GOT3 (cell line): ENCODE data around the gene IQCB1.
"Not testable (repeated sequence)": the region's sequence is repeated elsewhere in the genome, so short reads cannot be mapped to it uniquely, and the experiment has no call there.

Source experiments
- DNase-seq: peaks from one replicate; lab custom pipeline; 2025; ENCODE audit warnings: mixed read lengths; lab: John Stamatoyannopoulos, UW

Gene IQCB1

DNA sequence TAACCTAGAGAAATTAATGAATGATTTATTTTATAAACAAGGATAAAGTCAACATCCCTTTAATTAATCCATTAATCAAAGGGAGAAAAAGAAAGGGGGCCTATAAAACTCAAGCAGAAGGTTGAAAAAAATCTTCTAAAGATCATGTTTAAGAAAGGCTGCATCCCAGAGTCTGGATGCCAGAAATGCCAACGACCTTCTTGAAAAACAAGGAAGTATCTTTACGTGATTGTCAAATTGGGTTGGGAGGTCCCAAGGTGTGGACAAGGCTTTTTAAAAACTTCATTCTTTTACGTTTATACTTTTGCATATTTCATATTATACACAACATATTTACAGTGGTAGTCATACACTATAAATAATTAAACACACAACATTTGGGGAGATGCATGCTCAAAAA lies 86.9 kb downstream of the IQCB1 start:
- DNase-seq, result no peak

GRCh38 chr3:121743106-121743505 lies 91.8 kb downstream of the IQCB1 start:
- DNase-seq, result not testable (repeated sequence)

DNA sequence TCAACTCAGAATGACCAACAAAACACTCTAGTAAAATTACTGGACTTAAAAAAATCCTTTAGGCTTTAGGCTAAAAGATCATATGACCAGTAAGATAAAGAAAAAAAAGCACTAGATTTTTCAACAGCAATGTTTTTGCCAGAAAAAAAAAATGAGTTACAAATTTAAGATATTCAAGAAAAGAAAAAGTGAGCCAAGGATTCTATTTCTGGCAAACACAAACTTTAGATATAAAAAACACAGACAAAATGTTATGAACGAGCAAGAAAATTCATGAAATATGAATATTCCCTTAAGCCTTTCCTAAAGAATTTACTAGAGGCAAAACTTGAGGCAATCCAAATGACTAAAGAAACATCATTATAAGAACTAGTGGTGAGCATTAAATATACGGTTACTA lies 94.0 kb downstream of the IQCB1 start:
- DNase-seq, result no peak

- no peak for DNase-seq
Observed at GRCh38 chr3:121739902-121740301, 95.0 kb downstream of the IQCB1 start.

DNA sequence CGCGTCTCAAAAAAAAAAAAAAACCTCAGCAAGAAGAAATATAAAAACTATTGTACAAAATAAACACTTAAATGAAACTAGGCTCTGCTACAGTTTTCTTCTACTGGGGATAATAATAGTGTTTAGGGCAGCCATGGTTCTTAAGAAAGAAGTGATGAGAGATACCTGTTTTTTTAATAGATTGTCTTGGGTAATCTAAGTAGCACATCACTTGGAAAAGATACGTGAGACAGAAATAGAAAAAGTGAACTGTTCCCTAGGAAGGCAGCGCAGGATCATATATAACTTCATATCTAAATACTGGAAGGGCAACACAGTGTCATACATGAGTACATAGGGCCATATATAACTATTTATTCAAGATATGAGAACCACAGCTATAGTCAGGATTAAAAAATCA lies 97.2 kb downstream of the IQCB1 start:
- DNase-seq, result no peak

GRCh38 chr3:121736112-121736511 lies 98.7 kb downstream of the IQCB1 start:
- no peak for DNase-seq

DNA sequence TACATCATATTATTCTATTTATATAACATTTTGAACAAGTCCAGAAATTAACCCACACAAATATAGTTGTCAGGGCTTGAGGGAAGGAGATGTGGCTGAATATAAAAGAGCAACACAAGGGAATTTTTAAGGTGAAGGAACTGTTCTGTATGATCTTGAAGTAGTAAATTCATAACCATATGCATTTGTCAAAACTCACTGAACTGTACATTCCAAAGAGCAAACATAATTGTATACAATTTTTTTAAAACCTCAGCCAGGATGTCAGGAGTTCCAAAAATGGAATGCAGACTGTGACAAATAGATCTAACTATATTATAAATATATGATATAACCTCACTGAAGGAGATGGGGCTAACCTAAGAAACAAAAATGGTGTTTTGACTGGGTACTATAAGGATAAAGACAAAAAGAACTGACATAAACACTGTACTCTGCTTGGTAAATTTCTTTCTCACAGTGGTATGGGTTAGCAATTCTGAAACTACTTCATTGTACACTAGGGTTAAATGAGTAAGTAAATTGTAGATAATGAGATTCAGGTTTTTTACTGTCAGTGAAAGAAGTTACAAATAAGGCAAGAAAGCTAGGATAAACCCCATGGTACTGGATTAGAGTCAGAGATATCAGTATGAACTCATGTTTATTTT lies 99.7 kb downstream of the IQCB1 start:
- DNase-seq, result no peak

DNA sequence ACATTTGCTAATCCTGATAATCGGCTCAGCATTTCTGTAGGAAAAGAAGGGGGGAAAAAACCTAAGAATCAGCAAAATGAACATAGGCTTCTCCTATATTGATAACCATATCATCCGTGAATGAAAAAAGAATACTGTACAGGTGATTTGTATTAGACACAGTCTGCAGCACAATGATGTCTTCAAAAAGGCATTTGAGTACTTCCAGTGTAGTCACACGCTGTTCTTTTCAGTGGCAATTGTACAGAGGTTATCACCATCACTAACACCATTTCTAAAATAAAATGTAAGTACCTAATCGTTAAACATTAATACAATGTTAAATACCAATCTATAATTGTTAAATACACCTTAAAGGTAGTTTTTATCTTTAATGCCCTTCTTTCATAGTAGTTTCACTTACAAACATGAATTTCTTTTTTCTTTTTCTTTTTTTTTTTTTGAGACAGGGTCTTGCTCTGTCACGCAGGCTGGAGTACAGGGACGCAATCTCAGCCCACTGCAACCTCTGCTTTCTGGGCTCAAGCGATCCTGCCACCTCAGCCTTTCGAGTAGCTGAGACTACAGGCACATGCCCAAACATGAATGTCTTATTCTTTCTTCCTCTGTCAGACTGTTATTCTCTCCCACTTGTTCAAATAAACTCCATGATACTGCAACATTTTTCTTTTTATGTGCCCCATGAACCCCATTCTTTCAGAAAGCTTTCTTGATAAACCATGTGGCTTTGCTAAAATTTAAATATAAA lies 103.7 kb downstream of the IQCB1 start:
- no peak for DNase-seq

- DNase-seq, result no peak
Observed at GRCh38 chr3:121724130-121724529, 110.7 kb downstream of the IQCB1 start.

GRCh38 chr3:121723485-121723884 lies 111.4 kb downstream of the IQCB1 start:
- DNase-seq, result no peak

DNA sequence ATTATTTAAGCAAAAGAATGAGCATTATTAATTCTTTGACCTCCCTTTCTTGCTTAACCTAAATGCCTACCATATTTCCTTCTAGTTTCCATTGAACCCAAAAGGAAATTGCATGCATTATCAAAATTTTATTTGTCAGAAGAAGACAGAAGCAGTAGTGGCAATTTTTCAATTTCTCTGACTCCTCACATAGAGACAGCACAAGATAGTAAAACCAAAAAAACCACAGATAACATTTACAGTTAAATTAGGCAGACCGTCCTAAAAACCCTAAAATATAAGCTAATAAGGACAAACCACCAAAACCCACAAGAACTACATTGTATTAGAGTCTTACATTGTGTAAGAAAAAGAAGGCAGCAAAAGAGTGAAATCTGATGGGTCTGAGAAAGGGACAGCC lies 112.4 kb downstream of the IQCB1 start:
- DNase-seq, result no peak

DNA sequence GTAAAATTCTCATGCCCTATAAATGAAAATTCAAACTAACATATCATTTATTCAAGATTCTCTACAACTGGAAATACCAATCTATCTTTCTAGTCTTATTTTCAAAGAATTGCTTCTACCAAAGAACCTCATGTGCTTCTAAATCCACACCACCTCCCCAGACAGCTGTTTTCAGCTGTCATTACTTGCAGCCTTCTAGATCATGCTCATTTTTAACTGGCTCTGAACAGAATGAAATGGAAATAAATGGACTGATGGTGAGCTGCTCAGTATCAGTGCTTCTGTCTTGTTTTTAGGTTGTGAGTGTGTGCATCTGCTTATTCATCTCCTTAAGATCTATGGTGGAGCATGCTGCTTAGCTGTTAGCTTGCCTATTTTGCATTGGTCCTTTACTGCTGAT lies 114.7 kb downstream of the IQCB1 start:
- DNase-seq, result no peak
